Parathyroid adenoma (tissue), 2 donors: ENCODE results near the gene AKTIP.

Experiments used
- H2AFZ ChIP-seq: fragments of 300-600 bp; sonication (generic); one replicate; pipeline ENCODE4 v1.7.0; 2017; ENCODE audit warnings: antibody characterized with exemption, mild to moderate bottlenecking
- H3K27ac ChIP-seq: fragments of 300-600 bp; sonication (generic); one replicate; pipeline ENCODE4 v1.7.0; 2017
- H3K27me3 ChIP-seq: fragments of 300-600 bp; sonication (generic); one replicate; pipeline ENCODE4 v1.7.0; 2017; ENCODE audit warnings: low read length; ENCODE audit not compliant: control insufficient read depth, insufficient read depth
- H3K36me3 ChIP-seq: fragments of 300-600 bp; sonication (generic); one replicate; pipeline ENCODE4 v1.7.0; 2017; ENCODE audit warnings: low read length; ENCODE audit not compliant: control insufficient read depth, insufficient read depth
- H3K4me1 ChIP-seq: fragments of 300-600 bp; sonication (generic); one replicate; pipeline ENCODE4 v1.7.0; 2017; ENCODE audit warnings: control low read depth
- H3K4me2 ChIP-seq: fragments of 300-600 bp; sonication (generic); one replicate; pipeline ENCODE4 v1.7.0; 2017; ENCODE audit warnings: low read length
- H3K4me3 ChIP-seq: fragments of 300-600 bp; sonication (generic); one replicate; pipeline ENCODE4 v1.7.0; 2017; ENCODE audit warnings: low read depth, low read length
- H3K79me2 ChIP-seq: fragments of 300-600 bp; sonication (generic); one replicate; pipeline ENCODE4 v1.7.0; 2017; ENCODE audit warnings: control low read depth
- H3K9ac ChIP-seq: fragments of 300-600 bp; sonication (generic); one replicate; pipeline ENCODE4 v1.7.0; 2017; ENCODE audit warnings: mild to moderate bottlenecking
- H3K9me3 ChIP-seq: fragments of 300-600 bp; sonication (generic); one replicate; pipeline ENCODE4 v1.7.0; 2017; ENCODE audit warnings: low read length; ENCODE audit not compliant: control insufficient read depth
- CTCF ChIP-seq: fragments of 300-600 bp; sonication (generic); IDR thresholded peaks from one replicate; pipeline ENCODE4 v1.7.0; 2017; ENCODE audit warnings: antibody characterized with exemption, mild to moderate bottlenecking
- donor health status: primary hyperparathyroidism.

The AKTIP gene

GRCh38 chr16:53511084-53511402 is 8.0 kb upstream of the AKTIP start:
- H3K9me3 ChIP-seq, result no peaks in the 10 kb centered on the region
- no peaks in the 10 kb centered on the region for H3K79me2 ChIP-seq
- peak overlapping the region; percentile 56 for H2AFZ ChIP-seq
- no peaks in the 10 kb centered on the region for H3K36me3 ChIP-seq
- H3K27me3 ChIP-seq, result no peaks in the 10 kb centered on the region
- TF ChIP-seq CTCF, result no peak
- H3K27ac ChIP-seq, result no peak overlapping the region
- no peak overlapping the region for H3K9ac ChIP-seq
- no peaks in the 10 kb centered on the region for H3K4me1 ChIP-seq
- H3K4me2 ChIP-seq, result no peak overlapping the region
- H3K4me3 ChIP-seq, result no peak overlapping the region

GRCh38 chr16:53510704-53511070 is 7.7 kb upstream of the AKTIP start:
- H3K27ac ChIP-seq, result no peak overlapping the region
- H3K27me3 ChIP-seq, result no peaks in the 10 kb centered on the region
- no peaks in the 10 kb centered on the region for H3K36me3 ChIP-seq
- H2AFZ ChIP-seq, result peak overlapping the region; percentile 56
- no peaks in the 10 kb centered on the region for H3K4me1 ChIP-seq
- H3K79me2 ChIP-seq, result no peaks in the 10 kb centered on the region
- no peak overlapping the region for H3K9ac ChIP-seq
- peak; percentile 1 for TF ChIP-seq CTCF
- no peak overlapping the region for H3K4me2 ChIP-seq
- no peak overlapping the region for H3K4me3 ChIP-seq
- H3K9me3 ChIP-seq, result no peaks in the 10 kb centered on the region

DNA sequence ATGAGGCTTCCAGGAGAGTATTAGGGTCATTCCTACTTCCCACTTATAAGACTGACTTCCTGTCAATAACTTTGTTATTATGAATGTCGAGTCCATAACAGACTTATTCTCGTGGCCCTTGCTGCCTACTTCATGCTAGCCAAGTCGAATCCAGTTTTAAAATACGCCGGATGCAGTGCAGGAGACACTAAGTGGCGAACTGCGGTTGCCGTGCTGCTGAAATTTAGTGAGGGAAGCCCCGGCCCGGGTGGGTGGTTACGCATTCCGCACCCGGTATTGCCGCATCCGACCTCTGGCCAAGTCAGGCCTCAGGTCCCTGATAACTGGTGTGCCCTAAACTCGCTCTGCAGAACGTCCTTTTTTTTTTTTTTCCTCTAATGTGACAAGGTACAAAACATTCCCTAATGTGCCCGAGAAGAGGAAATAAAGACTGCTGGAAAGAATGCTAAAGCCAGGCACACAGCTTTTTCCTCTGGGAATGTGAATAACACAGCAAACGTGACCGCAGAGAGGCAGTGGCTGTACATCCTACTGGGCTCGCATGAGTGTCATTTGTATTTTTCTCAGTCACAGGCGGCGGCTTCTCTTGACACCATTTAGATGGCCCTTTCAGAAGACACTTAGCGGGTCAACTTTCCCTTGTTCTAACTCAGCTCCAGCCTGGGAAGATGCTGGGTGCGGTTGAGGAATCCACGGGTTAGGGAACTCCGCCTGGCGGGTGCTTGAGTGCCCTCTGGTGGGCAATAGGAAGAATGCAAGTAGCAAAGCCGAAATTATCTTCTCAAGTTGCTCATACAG is 7.1 kb upstream of the AKTIP start:
- no peak overlapping the region for H3K9ac ChIP-seq
- H3K79me2 ChIP-seq, result no peaks in the 10 kb centered on the region
- H3K4me1 ChIP-seq, result no peaks in the 10 kb centered on the region
- H3K27me3 ChIP-seq, result no peaks in the 10 kb centered on the region
- peak overlapping the region; percentile 47 for H3K4me2 ChIP-seq
- no peaks in the 10 kb centered on the region for H3K9me3 ChIP-seq
- TF ChIP-seq CTCF, result peak; percentile 98
- no peaks in the 10 kb centered on the region for H3K36me3 ChIP-seq
- H3K4me3 ChIP-seq, result no peak overlapping the region
- H3K27ac ChIP-seq, result peak overlapping the region; percentile 61
- peak overlapping the region; percentile 56 for H2AFZ ChIP-seq

GRCh38 chr16:53507464-53508179 is 4.6 kb upstream of the AKTIP start:
- Histone ChIP-seq H3K9me3 (no peaks in the 10 kb centered on the region), H3K9ac (no peak overlapping the region), H2AFZ (no peak overlapping the region), H3K36me3 (no peaks in the 10 kb centered on the region), H3K4me1 (peaks cover 8% of the 10 kb centered on the region), H3K27ac (no peak overlapping the region), H3K4me3 (no peak overlapping the region), H3K79me2 (no peaks in the 10 kb centered on the region), H3K4me2 (no peak overlapping the region), H3K27me3 (no peaks in the 10 kb centered on the region)
- TF ChIP-seq CTCF, result no peak

DNA sequence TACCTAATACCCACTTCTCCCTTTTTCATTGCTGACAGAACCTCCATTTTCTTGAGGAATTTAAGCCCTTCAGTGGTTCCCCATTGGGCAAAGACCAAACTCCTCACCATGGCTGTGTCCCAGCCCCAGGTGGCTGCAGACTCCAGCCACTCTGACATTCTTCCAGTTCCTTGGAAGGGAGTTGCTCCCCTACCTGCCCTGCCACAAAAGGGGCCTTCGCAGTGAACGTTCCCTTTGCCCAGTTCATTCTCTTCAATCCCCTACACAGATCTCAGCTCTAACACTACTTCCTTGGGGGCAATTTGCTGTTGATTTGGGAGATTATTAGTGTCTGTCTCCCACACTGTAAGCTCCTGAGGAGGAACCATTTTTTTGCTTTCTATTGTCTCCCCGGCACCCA is 3.2 kb upstream of the AKTIP start:
- Histone ChIP-seq H3K9ac (no peak overlapping the region), H3K27ac (no peak overlapping the region), H2AFZ (no peak overlapping the region), H3K4me1 (peaks cover 15% of the 10 kb centered on the region), H3K79me2 (peaks cover 5% of the 10 kb centered on the region), H3K27me3 (no peaks in the 10 kb centered on the region), H3K9me3 (no peaks in the 10 kb centered on the region), H3K36me3 (no peaks in the 10 kb centered on the region), H3K4me2 (no peak overlapping the region), H3K4me3 (no peak overlapping the region)
- TF ChIP-seq CTCF, result no peak
